ENCODE data around the gene LSM11. TPM values are rescaled to one million over a fixed set of nuclear protein-coding genes. Genes with fewer than 3 reads are reported as not detected.

LSM11 gene
- total RNA-seq, 5 donors from 2014 or later (not counting 1 experiment from before 2014, with no cell fraction given), result 1.7 to 4.2 (median 3.9) TPM

GRCh38 chr5:157767689-157768088 is 24.2 kb downstream of the LSM11 start:
- Histone ChIP-seq H3K4me1 (ENCODE audit: control insufficient read depth in 1 of 2, extremely low read depth in 1 of 2, insufficient read depth in 2 of 2, low read length in 2 of 2) (no peaks in the 10 kb centered on the region), H3K36me3 (ENCODE audit: control insufficient read depth in 2 of 2, extremely low read depth in 1 of 2, insufficient read depth in 1 of 2, low read length in 1 of 2) (no peaks in the 10 kb centered on the region), H3K27ac (ENCODE audit: low read length) (no peak overlapping the region), H3K9me3 (no peaks in the 10 kb centered on the region), H3K4me3 (ENCODE audit: control insufficient read depth in 1 of 2, extremely low read depth in 1 of 2, low read length in 1 of 2) (no peak overlapping the region), H3K27me3 (replicated peaks in 1 of 2; ENCODE audit: control insufficient read depth in 2 of 2, extremely low read depth in 1 of 2, insufficient read depth in 2 of 2, low read length in 1 of 2) (peaks cover 0 to 13% of the 10 kb centered on the region in 2 experiments)
- DNase-seq (no peak), ATAC-seq (replicated peaks in 1 of 4) (no peak)
- WGBS (ENCODE audit: insufficient coverage), result 77% methylated on average over 3 of the region's 3 CpGs
- Mint-ChIP-seq H3K4me3 (no peak overlapping the region), H3K9me3 (peaks cover 0 to 3% (median 1%) of the 10 kb centered on the region in 3 donors), H3K36me3 (no peaks in the 10 kb centered on the region), H3K27ac (no peak overlapping the region), H3K4me1 (peaks cover 0 to 2% (median 0%) of the 10 kb centered on the region in 3 donors), H3K27me3 (peaks cover 0 to 1% of the 10 kb centered on the region in 2 donors)
- ChIA-PET POLR2A (no interaction called here), CTCF (no interaction called here)

DNA sequence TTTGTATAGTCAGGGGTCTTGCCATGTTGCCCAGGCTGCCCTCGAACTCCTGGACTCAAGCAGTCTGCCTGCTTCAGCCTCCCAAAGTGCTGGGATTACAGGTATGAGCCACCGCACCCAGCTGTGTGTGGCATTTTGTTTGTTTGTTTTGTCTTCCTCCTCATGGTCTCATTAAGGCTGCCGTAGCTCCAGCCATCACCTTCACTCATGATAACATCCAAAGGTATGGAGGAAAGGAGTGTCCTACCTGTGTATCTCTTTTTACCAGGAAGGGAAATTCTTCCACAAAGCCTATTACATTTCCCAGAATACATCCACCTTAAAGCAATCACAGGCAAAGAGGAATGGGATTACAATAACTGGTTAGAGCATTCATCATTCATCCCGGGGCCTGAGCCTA is 27.2 kb downstream of the LSM11 start:
- ChIA-PET POLR2A (no interaction called here), CTCF (no interaction called here)
- H3K9me3 ChIP-seq, result no peaks in the 10 kb centered on the region
- DNase-seq (no peak), ATAC-seq (replicated peaks in 1 of 4) (no peak)
- H3K27ac ChIP-seq (ENCODE audit: low read length), result no peak overlapping the region
- Mint-ChIP-seq H3K36me3 (no peaks in the 10 kb centered on the region), H3K27me3 (peaks cover 0 to 3% of the 10 kb centered on the region in 2 donors), H3K27ac (no peak overlapping the region), H3K4me1 (peaks cover 0 to 2% (median 0%) of the 10 kb centered on the region in 3 donors), H3K9me3 (peaks cover 0 to 3% (median 1%) of the 10 kb centered on the region in 3 donors), H3K4me3 (no peak overlapping the region)
- WGBS (ENCODE audit: insufficient coverage), result no CpG with 5 or more reads among the region's 4 CpGs
- H3K36me3 ChIP-seq (ENCODE audit: control insufficient read depth in 2 of 2, extremely low read depth in 1 of 2, insufficient read depth in 1 of 2, low read length in 1 of 2), result no peaks in the 10 kb centered on the region
- H3K27me3 ChIP-seq (replicated peaks in 1 of 2; ENCODE audit: control insufficient read depth in 2 of 2, extremely low read depth in 1 of 2, insufficient read depth in 2 of 2, low read length in 1 of 2), result peaks cover 0 to 9% of the 10 kb centered on the region in 2 experiments
- H3K4me1 ChIP-seq (ENCODE audit: control insufficient read depth in 1 of 2, extremely low read depth in 1 of 2, insufficient read depth in 2 of 2, low read length in 2 of 2), result no peaks in the 10 kb centered on the region
- no peak overlapping the region for H3K4me3 ChIP-seq (ENCODE audit: control insufficient read depth in 1 of 2, extremely low read depth in 1 of 2, low read length in 1 of 2)

- CTCF ChIA-PET, result interaction anchor here in 1 of 2 donors (0.6 kb wide), 1 partner anchor 10 kb away, joined by 3 read pairs; no protein-coding TSS in a partner anchor
- Histone ChIP-seq H3K4me3 (ENCODE audit: control insufficient read depth in 1 of 2, extremely low read depth in 1 of 2, low read length in 1 of 2) (no peak overlapping the region), H3K9me3 (no peaks in the 10 kb centered on the region), H3K27ac (ENCODE audit: low read length) (no peak overlapping the region), H3K36me3 (ENCODE audit: control insufficient read depth in 2 of 2, extremely low read depth in 1 of 2, insufficient read depth in 1 of 2, low read length in 1 of 2) (no peaks in the 10 kb centered on the region), H3K27me3 (replicated peaks in 1 of 2; ENCODE audit: control insufficient read depth in 2 of 2, extremely low read depth in 1 of 2, insufficient read depth in 2 of 2, low read length in 1 of 2) (peaks cover 0 to 9% of the 10 kb centered on the region in 2 experiments), H3K4me1 (ENCODE audit: control insufficient read depth in 1 of 2, extremely low read depth in 1 of 2, insufficient read depth in 2 of 2, low read length in 2 of 2) (no peaks in the 10 kb centered on the region)
- Mint-ChIP-seq H3K4me1 (peaks cover 0 to 2% (median 0%) of the 10 kb centered on the region in 3 donors), H3K9me3 (peaks cover 0 to 3% (median 1%) of the 10 kb centered on the region in 3 donors), H3K27ac (no peak overlapping the region), H3K36me3 (no peaks in the 10 kb centered on the region), H3K27me3 (peaks cover 0 to 3% of the 10 kb centered on the region in 2 donors), H3K4me3 (no peak overlapping the region)
- DNase-seq (no peak), ATAC-seq (replicated peaks in 1 of 4) (no peak)
- POLR2A ChIA-PET, result no interaction called here
- WGBS (ENCODE audit: insufficient coverage), result 53% methylated on average over 9 of the region's 10 CpGs
These were observed 28.6 kb downstream of the LSM11 start for GRCh38 chr5:157772127-157772526.

- H3K4me1 Mint-ChIP-seq, result peaks cover 0 to 5% (median 3%) of the 10 kb centered on the region in 3 donors
- peaks cover 0 to 1% of the 10 kb centered on the region in 2 donors for H3K27me3 Mint-ChIP-seq
- Histone ChIP-seq H3K4me3 (ENCODE audit: control insufficient read depth in 1 of 2, extremely low read depth in 1 of 2, low read length in 1 of 2) (no peak overlapping the region), H3K9me3 (no peaks in the 10 kb centered on the region), H3K4me1 (ENCODE audit: control insufficient read depth in 1 of 2, extremely low read depth in 1 of 2, insufficient read depth in 2 of 2, low read length in 2 of 2) (no peaks in the 10 kb centered on the region), H3K27ac (ENCODE audit: low read length) (no peak overlapping the region), H3K27me3 (replicated peaks in 1 of 2; ENCODE audit: control insufficient read depth in 2 of 2, extremely low read depth in 1 of 2, insufficient read depth in 2 of 2, low read length in 1 of 2) (no peaks in the 10 kb centered on the region), H3K36me3 (ENCODE audit: control insufficient read depth in 2 of 2, extremely low read depth in 1 of 2, insufficient read depth in 1 of 2, low read length in 1 of 2) (no peaks in the 10 kb centered on the region)
- no peak overlapping the region for H3K4me3 Mint-ChIP-seq
- ChIA-PET POLR2A (no interaction called here), CTCF (no interaction called here)
- 80% methylated on average over 1 of the region's 8 CpGs for WGBS (ENCODE audit: insufficient coverage)
- no peak for ATAC-seq (replicated peaks in 1 of 4)
- DNase-seq, result no peak
- H3K36me3 Mint-ChIP-seq, result peaks cover 5% of the 10 kb centered on the region
- no peak overlapping the region for H3K27ac Mint-ChIP-seq
- no peaks in the 10 kb centered on the region for H3K9me3 Mint-ChIP-seq
These were observed 34.8 kb downstream of the LSM11 start for GRCh38 chr5:157778121-157778805.

- Mint-ChIP-seq H3K27me3 (no peaks in the 10 kb centered on the region), H3K27ac (no peak overlapping the region), H3K9me3 (no peaks in the 10 kb centered on the region), H3K36me3 (peaks cover 5% of the 10 kb centered on the region), H3K4me1 (peaks cover 0 to 5% (median 3%) of the 10 kb centered on the region in 3 donors), H3K4me3 (no peak overlapping the region)
- ChIA-PET CTCF (no interaction called here), POLR2A (no interaction called here)
- H3K27ac ChIP-seq (ENCODE audit: low read length), result no peak overlapping the region
- no peak for ATAC-seq (replicated peaks in 1 of 4)
- H3K4me1 ChIP-seq (ENCODE audit: control insufficient read depth in 1 of 2, extremely low read depth in 1 of 2, insufficient read depth in 2 of 2, low read length in 2 of 2), result no peaks in the 10 kb centered on the region
- no peaks in the 10 kb centered on the region for H3K36me3 ChIP-seq (ENCODE audit: control insufficient read depth in 2 of 2, extremely low read depth in 1 of 2, insufficient read depth in 1 of 2, low read length in 1 of 2)
- H3K9me3 ChIP-seq, result no peaks in the 10 kb centered on the region
- no peaks in the 10 kb centered on the region for H3K27me3 ChIP-seq (replicated peaks in 1 of 2; ENCODE audit: control insufficient read depth in 2 of 2, extremely low read depth in 1 of 2, insufficient read depth in 2 of 2, low read length in 1 of 2)
- H3K4me3 ChIP-seq (ENCODE audit: control insufficient read depth in 1 of 2, extremely low read depth in 1 of 2, low read length in 1 of 2), result no peak overlapping the region
- no peak for DNase-seq
- 93% methylated on average over 2 of the region's 6 CpGs for WGBS (ENCODE audit: insufficient coverage)
These were observed 35.7 kb downstream of the LSM11 start for GRCh38 chr5:157779221-157779620.

DNA sequence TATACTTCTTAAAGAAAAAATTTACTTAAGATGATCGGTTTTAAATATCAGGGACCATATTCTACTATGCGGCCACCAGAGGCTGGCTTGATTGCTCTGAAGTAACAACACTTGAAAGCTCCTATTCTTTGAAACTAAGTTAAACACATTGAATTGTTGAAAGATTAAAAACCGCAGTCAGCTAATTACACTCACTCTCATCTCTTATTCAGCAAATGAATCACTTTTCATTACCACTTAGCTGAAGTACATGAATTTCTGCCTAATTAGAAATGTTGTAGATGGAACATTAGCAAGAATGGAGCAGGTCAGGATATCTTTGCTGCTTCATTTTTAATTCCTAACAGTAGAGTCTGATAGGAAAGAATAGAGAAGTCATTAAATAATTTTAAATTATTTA is 42.3 kb downstream of the LSM11 start:
- Histone ChIP-seq H3K4me3 (ENCODE audit: control insufficient read depth in 1 of 2, extremely low read depth in 1 of 2, low read length in 1 of 2) (no peak overlapping the region), H3K36me3 (ENCODE audit: control insufficient read depth in 2 of 2, extremely low read depth in 1 of 2, insufficient read depth in 1 of 2, low read length in 1 of 2) (peaks cover under 1 to 27% of the 10 kb centered on the region in 2 donors), H3K27me3 (replicated peaks in 1 of 2; ENCODE audit: control insufficient read depth in 2 of 2, extremely low read depth in 1 of 2, insufficient read depth in 2 of 2, low read length in 1 of 2) (no peaks in the 10 kb centered on the region), H3K9me3 (no peaks in the 10 kb centered on the region), H3K4me1 (ENCODE audit: control insufficient read depth in 1 of 2, extremely low read depth in 1 of 2, insufficient read depth in 2 of 2, low read length in 2 of 2) (no peaks in the 10 kb centered on the region), H3K27ac (ENCODE audit: low read length) (no peak overlapping the region)
- Mint-ChIP-seq H3K27ac (no peak overlapping the region), H3K4me1 (no peaks in the 10 kb centered on the region), H3K9me3 (no peaks in the 10 kb centered on the region), H3K4me3 (no peak overlapping the region), H3K36me3 (peaks cover 32% of the 10 kb centered on the region), H3K27me3 (no peaks in the 10 kb centered on the region)
- POLR2A ChIA-PET, result interaction anchor here in 1 of 2 donors (0.5 kb wide), 1 partner anchor 630 kb away, joined by 3 read pairs; no protein-coding TSS in a partner anchor
- CTCF ChIA-PET, result interaction anchor here in 1 of 2 donors (0.6 kb wide), 1 partner anchor 913 kb away, joined by 3 read pairs; no protein-coding TSS in a partner anchor
- WGBS (ENCODE audit: insufficient coverage), result no CpG with 5 or more reads among the region's 3 CpGs
- ATAC-seq (replicated peaks in 1 of 4) (no peak), DNase-seq (no peak)

Data from T-cell (primary cell).